Measurements from ENCODE around the gene RER1.

The RER1 gene

DNA sequence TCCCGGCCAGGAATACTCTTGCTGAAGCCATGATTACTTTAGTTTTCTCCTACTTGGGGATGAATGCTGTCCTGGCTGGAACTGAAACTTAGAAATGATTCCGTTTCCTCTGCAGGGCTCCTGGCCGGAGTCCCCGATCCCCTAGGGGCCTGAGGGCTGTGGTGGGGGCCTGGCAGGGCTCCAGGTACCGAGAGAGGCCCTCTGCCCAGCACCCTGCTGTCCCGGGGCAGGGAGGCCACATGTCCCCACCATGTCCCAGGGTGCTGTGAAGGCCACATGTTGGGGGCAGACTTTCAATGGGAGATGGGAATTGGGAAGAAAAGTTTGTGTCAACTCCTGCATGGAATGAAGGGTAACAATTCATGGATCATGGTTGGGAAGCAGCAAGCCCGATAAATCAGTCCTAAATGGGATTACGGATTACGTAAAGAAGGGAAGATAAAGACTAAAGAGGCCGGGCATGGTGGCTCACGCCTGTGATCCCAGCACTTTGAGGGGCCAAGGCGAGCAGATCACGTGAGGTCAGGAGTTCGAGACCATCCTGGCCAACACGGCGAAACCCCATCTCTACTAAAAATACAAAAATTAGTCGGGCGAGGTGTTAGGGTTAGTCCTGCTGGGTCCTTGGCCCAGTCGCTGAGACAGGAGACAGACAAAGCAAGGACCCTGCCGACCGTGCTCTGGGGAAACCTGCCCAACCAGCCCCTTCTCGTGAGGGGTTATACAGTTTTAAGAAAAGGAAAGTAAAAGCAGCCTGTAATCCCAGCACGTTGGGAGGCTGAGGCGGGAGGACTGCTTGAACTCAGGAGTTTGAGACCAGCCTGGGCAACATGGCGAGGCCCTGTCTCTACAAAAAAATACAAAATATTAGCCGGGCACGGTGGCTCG lies 37.8 kb upstream of the RER1 start:
- TF ChIP-seq, protein P1, sequence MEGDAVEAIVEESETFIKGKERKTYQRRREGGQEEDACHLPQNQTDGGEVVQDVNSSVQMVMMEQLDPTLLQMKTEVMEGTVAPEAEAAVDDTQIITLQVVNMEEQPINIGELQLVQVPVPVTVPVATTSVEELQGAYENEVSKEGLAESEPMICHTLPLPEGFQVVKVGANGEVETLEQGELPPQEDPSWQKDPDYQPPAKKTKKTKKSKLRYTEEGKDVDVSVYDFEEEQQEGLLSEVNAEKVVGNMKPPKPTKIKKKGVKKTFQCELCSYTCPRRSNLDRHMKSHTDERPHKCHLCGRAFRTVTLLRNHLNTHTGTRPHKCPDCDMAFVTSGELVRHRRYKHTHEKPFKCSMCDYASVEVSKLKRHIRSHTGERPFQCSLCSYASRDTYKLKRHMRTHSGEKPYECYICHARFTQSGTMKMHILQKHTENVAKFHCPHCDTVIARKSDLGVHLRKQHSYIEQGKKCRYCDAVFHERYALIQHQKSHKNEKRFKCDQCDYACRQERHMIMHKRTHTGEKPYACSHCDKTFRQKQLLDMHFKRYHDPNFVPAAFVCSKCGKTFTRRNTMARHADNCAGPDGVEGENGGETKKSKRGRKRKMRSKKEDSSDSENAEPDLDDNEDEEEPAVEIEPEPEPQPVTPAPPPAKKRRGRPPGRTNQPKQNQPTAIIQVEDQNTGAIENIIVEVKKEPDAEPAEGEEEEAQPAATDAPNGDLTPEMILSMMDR (conservative IDR thresholded peaks at IDR 0.05; ENCODE audit: control insufficient read depth, insufficient read depth, low read depth, low read length): no peak
- DNase-seq (ENCODE audit: low read depth): no peak
- H3K4me3 ChIP-seq (ENCODE audit: control insufficient read depth, low read depth, low read length): no peak overlapping the region

GRCh38 chr1:2354511-2355372 lies 36.9 kb upstream of the RER1 start:
- TF ChIP-seq, protein P1 (conservative IDR thresholded peaks at IDR 0.05; ENCODE audit: control insufficient read depth, insufficient read depth, low read depth, low read length): no peak
- H3K4me3 ChIP-seq (ENCODE audit: control insufficient read depth, low read depth, low read length): no peak overlapping the region
- DNase-seq (ENCODE audit: low read depth): no peak

- TF ChIP-seq, protein P1 (conservative IDR thresholded peaks at IDR 0.05; ENCODE audit: control insufficient read depth, insufficient read depth, low read depth, low read length): no peak
- no peak for DNase-seq (ENCODE audit: low read depth)
- H3K4me3 ChIP-seq (ENCODE audit: control insufficient read depth, low read depth, low read length): no peak overlapping the region
Measured at GRCh38 chr1:2355373-2356261, 36.0 kb upstream of the RER1 start.

GRCh38 chr1:2356401-2356800 lies 35.2 kb upstream of the RER1 start:
- TF ChIP-seq, protein P1 (conservative IDR thresholded peaks at IDR 0.05; ENCODE audit: control insufficient read depth, insufficient read depth, low read depth, low read length): no peak
- no peak for DNase-seq (ENCODE audit: low read depth)
- H3K4me3 ChIP-seq (ENCODE audit: control insufficient read depth, low read depth, low read length): no peak overlapping the region

GRCh38 chr1:2356911-2357845 lies 34.5 kb upstream of the RER1 start:
- no peak for DNase-seq (ENCODE audit: low read depth)
- TF ChIP-seq, protein P1 (conservative IDR thresholded peaks at IDR 0.05; ENCODE audit: control insufficient read depth, insufficient read depth, low read depth, low read length): no peak

More at GRCh38 chr1:2356911-2357845, 34.5 kb upstream of the RER1 start:
- H3K4me3 ChIP-seq (ENCODE audit: control insufficient read depth, low read depth, low read length): no peak overlapping the region

Data from fibroblast of mammary gland (primary cell).